Suppressor macrophage treated with lipopolysaccharide for 4 hours (primary cell): ENCODE data around the gene IL17A.

Experiments
- DNase-seq: peaks from one replicate; pipeline ENCODE4 v3.0.0-alpha.2; 2020

The IL17A gene

GRCh38 chr6:52217761-52218160 is 31.6 kb downstream of the IL17A start:
- no peak for DNase-seq

- no peak for DNase-seq
Measured at GRCh38 chr6:52221302-52221701, 35.1 kb downstream of the IL17A start.

DNA sequence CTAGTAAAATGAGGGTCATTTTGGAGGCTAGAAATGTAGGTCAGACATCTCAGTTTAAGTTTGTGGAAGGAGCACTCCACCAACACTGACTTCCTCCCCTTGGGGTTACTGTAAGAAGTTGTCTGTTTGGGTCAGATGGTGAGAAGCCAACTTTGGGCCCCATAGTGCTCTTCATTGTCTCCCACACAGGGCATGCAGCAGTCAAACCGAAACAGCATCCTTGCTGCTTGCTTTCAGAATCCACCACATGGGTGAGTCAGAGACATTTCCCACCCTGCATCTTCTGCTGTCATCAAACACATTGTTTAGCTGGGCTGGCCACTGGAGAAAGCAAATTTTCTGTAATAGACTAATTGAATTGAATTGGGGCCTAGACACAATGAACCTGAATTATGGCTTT is 41.3 kb downstream of the IL17A start:
- no peak for DNase-seq

GRCh38 chr6:52230685-52231084 is 44.5 kb downstream of the IL17A start:
- DNase-seq: no peak

DNA sequence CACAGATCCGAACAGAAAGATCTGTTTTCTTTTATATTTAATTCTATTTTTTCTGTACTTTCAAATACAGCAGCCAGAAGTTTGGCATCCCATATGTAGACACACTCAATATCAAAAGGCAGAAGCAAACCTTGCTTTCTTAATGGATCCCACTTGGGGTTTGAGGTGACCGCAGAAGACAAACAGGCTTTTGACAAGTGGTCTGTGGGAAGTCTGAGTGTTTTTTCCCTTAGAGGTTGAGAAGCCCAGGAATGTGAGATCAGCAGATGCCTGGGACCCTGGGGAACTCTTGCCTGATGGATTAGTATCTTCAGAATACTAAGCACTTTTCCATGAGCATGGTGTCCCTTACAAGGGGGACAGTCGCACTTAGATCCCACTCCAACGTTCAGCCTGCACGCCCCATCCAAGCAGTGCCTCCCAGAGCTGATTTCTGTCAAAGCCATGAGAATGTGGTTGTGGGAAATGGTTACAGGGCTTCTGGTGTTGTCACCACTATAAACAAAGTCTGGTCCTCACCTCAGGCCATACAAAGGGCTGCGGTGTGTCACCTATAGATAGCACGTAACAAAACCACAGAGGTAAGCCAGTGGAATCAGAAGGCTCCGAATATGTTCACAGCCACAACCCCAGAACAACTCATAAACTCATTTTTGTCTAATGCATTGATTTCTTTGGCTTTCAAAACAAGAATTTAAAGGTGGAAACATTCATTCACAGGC is 45.4 kb downstream of the IL17A start:
- DNase-seq: no peak

- no peak for DNase-seq
Measured at GRCh38 chr6:52233005-52233404, 46.8 kb downstream of the IL17A start.

- DNase-seq: no peak
Measured at GRCh38 chr6:52233975-52234823, 48.0 kb downstream of the IL17A start.
